ENCODE measurements around the gene PDE11A.
A peak's percentile ranks its signal among the peaks of the same experiment; 100 is the strongest.

PDE11A gene

DNA sequence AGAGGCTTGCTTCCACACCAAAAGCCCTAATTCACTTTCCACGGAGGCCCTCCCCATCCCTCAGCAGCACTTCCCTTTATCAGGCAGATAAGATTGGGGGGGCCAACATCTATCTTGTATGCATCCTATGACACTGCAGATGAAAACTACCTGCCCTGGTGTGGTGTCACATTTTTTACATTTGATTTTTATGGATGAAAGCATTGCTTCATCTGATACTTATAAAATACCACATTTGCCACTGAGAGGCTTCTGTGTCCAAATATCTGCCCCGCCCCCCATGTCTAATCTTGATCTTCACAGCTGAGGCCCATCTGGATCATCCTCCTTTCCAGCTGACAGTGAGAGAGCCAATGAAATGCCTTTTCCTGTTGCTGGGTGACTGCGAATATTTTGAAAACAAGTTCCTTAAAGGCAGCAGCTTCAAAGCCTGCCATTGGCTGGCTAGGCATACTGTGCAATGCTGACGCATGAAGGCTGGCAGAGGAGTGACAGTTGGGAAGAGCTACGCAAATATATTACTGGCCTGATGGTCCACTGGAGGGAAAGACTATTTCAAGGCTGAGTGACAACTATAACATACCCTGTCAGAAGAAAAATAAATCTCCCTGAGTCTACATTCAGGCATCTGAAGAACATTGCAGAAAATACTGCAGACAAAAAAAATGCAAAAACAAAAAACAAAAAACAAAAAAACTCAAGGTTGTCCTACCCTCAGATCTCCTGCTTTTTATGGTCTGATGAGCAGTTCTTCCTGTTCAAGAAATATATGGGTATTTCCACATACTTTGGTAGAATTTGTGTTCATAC lies 318.7 kb downstream of the PDE11A start:
- DNase-seq, result no peak

DNA sequence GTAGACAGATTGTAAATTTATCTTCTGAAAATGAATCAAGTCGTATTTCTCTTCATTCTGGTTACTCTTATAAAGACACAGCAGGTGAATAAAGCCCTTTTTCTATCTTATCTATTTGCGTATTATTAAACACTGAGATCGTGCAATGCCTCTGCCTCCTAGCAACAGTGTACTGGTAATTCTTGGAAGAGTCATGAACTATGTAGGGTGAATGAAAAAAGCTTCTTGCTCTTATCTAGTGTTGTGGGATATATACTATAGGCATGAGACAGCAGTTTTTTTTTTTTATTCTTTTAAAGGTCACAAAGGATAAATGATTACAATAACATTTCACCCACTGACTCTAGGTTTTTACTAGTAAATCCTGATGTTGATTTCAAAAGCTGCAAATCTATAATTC lies 324.2 kb downstream of the PDE11A start:
- no peak for DNase-seq

- DNase-seq, result no peak
Measured at GRCh38 chr2:177747384-177747783, 325.2 kb downstream of the PDE11A start.

DNA sequence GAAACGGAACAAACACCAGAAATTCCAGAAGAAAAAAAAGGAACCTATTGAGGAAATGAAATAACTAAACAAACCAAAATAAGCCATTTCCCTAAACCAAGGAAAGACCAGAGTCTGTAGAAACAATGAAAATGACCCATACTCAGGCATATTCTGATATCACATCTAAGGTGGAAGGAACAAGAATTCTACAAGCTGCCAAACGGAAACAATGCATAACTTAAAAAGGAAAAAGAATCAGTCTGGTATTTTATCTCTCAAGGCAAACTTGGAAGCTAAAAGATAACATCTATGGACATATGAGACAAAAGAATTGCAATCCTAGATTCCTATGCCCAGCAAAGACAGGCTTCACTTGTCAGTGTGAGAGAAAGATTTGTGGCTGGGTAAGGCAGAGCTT lies 326.2 kb downstream of the PDE11A start:
- DNase-seq, result no peak

DNA sequence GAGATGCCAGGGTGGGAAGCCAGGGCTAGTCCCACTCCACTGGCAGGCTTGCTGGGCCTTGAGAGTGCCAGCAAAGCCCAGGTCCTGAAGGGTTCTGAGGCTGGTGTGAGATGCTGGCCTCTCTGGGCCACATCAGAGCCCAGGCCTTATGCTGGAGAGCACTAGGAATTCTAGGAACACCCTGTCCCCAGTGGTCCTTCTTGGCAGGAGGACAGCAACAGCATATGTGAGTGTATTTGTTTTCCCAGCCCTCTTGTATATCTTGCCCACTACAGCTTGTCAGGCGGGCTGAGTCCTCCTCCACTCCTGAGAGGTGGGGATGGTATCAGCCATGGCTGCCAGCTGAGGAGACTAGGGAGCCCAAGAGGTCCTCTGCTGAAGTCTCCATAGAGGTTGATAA lies 327.0 kb downstream of the PDE11A start:
- no peak for DNase-seq

GRCh38 chr2:177742851-177743250 lies 329.7 kb downstream of the PDE11A start:
- no peak for DNase-seq

GRCh38 chr2:177741866-177742265 lies 330.7 kb downstream of the PDE11A start:
- DNase-seq, result no peak

GRCh38 chr2:177740700-177741099 lies 331.9 kb downstream of the PDE11A start:
- DNase-seq, result no peak

DNA sequence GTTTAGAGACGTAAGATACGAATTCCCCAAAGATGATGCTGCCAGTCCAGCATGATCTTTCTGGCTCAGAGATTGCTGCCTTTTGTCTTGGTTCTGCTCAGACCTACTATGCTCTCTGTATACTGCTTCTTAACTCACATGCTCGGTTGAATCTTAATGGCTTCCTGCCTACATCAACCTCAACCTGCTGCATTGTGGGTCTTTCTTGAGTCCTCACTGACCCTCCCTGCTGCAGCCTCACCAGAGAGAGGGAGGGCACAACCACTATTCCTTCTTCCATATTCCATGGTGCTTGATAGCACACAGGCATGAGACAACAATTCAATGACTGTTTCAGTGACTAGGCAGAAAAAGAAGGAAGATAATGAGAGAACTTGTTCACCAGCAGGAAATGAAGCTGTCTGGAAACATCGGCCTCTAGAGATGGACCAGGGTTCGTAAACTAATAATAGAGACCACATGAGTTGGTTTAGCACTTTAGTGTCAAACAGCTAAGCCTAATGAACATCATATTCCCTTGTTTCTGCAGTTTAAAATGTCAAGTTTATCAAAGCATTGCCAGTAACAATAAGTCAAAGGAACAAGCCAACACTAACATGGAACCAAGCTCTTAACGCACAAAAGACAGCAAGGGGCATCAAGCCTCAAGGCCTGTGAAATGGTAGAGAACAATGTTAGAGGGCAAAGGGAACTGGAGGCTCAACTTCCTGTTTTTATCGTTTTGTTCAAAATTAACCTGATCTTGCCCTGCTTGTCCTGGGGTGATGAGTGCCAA lies 333.9 kb downstream of the PDE11A start:
- no peak for DNase-seq

DNA sequence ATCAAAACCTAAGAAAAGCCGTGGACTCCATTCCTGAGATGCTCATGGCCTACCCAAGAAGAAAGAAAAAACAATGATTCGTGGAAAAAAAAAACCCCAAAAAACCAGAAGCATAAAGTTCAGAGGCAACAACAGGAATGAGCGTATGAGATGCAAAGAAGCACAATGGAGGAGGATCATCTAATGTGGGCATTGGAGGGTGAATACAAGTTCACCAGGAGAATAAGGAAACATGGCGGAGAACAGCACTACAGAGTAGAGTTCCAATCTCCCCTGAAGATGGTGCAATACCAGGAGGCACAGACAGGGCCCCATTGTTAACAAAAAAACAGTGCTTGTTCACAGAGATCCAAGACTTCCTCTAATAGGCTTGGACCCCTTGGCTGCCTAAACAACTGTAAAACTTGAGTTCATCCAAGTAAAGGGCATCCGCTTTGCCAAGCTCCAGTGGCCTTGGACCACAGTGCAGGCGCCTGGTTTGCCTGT lies 337.2 kb downstream of the PDE11A start:
- no peak for DNase-seq

- DNase-seq, result no peak
Measured at GRCh38 chr2:177733322-177733855, 339.2 kb downstream of the PDE11A start.

GRCh38 chr2:177731384-177731783 lies 341.2 kb downstream of the PDE11A start:
- no peak for DNase-seq

GRCh38 chr2:177730792-177731191 lies 341.8 kb downstream of the PDE11A start:
- no peak for DNase-seq

GRCh38 chr2:177730363-177730762 lies 342.2 kb downstream of the PDE11A start:
- no peak for DNase-seq

- DNase-seq, result no peak
Measured at GRCh38 chr2:177728920-177729319, 343.7 kb downstream of the PDE11A start.

- no peak for DNase-seq
Measured at GRCh38 chr2:177728399-177728765, 344.2 kb downstream of the PDE11A start.

GRCh38 chr2:177727577-177728398 lies 344.8 kb downstream of the PDE11A start:
- no peak for DNase-seq

GRCh38 chr2:177726931-177727348 lies 345.6 kb downstream of the PDE11A start:
- DNase-seq, result no peak

DNA sequence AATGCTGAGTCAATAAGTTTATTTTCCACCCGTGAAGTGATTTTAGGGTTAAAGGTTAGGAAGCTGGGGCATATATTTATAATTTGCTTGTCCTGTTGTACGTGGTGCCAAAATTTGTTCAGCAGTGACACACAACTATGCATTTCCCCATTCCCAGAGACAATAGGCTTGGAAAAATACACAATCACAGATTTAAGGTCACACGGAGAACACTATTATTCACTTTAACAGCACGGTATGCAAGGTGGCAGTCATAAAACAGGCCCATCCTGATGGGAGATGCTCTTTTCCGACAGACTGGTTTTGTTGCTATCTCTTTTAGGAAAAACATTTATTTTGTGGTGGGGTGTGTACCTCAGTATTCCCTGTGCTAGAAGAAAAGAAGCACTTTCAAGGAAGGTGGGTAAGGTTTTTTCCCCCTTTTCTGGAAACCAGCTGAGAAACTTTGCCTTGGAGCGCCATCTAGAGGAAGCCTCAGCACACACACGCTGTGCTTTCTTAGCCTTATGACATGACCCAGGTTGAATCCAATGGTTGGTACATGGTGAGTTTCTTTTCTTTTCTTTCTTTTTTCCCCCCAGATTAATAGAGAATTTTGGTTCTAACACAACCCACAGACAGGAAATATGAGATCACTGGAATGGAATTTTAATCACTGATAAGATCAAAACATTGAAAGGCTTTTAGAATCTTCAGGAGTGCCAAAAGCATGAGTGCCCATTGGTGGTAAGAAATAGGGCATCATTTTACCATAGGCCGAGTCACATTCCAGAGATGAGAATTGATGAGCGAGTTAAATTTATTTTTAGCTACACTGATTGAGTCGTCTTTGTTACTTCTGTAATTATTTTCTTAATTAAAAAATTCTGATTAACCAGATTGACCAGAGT lies 347.9 kb downstream of the PDE11A start:
- peak; percentile 28 for DNase-seq

GRCh38 chr2:177723235-177723634 lies 349.3 kb downstream of the PDE11A start:
- DNase-seq, result no peak

- no peak for DNase-seq
Measured at GRCh38 chr2:177721818-177722567, 350.6 kb downstream of the PDE11A start.

Data from stimulated activated CD4-positive, alpha-beta T cell treated with anti-CD3 and anti-CD28 coated beads, Interleukin-1b, Interleukin-23, amount 100 ng/mL, for 48 hours (primary cell).